K562 (cell line): ENCODE results near the gene MYG1. TPM values are rescaled to one million over a fixed set of nuclear protein-coding genes. Genes with fewer than 3 reads are reported as not detected.
A peak's percentile ranks its signal among the peaks of the same experiment; 100 is the strongest.

ENCODE experiments used
- CREBBP ChIP-seq: IDR thresholded peaks from one replicate; pipeline ENCODE4 v1.6.1; 2012; ENCODE audit warnings: low read depth, mild to moderate bottlenecking, control low read depth, inconsistent platforms, low read length
- EWSR1 ChIP-seq: fragments of 450-650 bp; IDR thresholded peaks from 2 replicates; pipeline ENCODE4 v1.6.1; 2018; ENCODE audit warnings: borderline replicate concordance, mild to moderate bottlenecking, low read depth, moderate library complexity; ENCODE audit not compliant: partially characterized antibody
- KLF10 ChIP-seq: fragments of 250-450 bp; sonication (Bioruptor Pico); IDR thresholded peaks from 2 replicates; pipeline ENCODE4 v1.6.1; 2021; ENCODE audit warnings: matching md5 sums
- MED1 ChIP-seq: sonication (generic); formaldehyde crosslinking; IDR thresholded peaks from 2 replicates; pipeline ENCODE4 v1.8.1; 2023; ENCODE audit warnings: missing genetic modification reagents, borderline replicate concordance
- NFRKB ChIP-seq: fragments of 450-650 bp; IDR thresholded peaks from 2 replicates; pipeline ENCODE4 v1.6.1; 2016; ENCODE audit warnings: low read depth
- NR2F6 ChIP-seq: fragments of 450-650 bp; formaldehyde crosslinking; IDR thresholded peaks from 2 replicates; pipeline ENCODE4 v1.4.0; 2020; ENCODE audit warnings: mild to moderate bottlenecking
- PTTG1 ChIP-seq: fragments of 450-650 bp; IDR thresholded peaks from 2 replicates; pipeline ENCODE4 v1.6.1; 2016; ENCODE audit warnings: low read depth, mild to moderate bottlenecking, missing genetic modification characterization, missing compliant biosample characterization
- SAFB ChIP-seq: fragments of 200-400 bp; formaldehyde crosslinking; IDR thresholded peaks from 2 replicates; pipeline ENCODE4 v1.6.1; 2017; ENCODE audit warnings: low read depth, low read length, borderline replicate concordance
- SAFB2 ChIP-seq: fragments of 200-400 bp; formaldehyde crosslinking; IDR thresholded peaks from 2 replicates; pipeline ENCODE4 v1.6.1; 2018; ENCODE audit warnings: borderline replicate concordance, low read length, low read depth, moderate library complexity; ENCODE audit not compliant: severe bottlenecking
- SIN3B ChIP-seq: fragments of 450-650 bp; IDR thresholded peaks from 2 replicates; pipeline ENCODE4 v1.6.1; 2017; ENCODE audit warnings: low read depth, mild to moderate bottlenecking, moderate library complexity
- SMARCA5 ChIP-seq: fragments of 450-650 bp; IDR thresholded peaks from 2 replicates; pipeline ENCODE4 v1.6.1; 2016
- ZEB2 ChIP-seq: fragments of 450-650 bp; IDR thresholded peaks from 2 replicates; pipeline ENCODE4 v1.6.1; 2016
- ZFP36 ChIP-seq: fragments of 150-350 bp; IDR thresholded peaks from 2 replicates; pipeline ENCODE4 v1.6.1; 2018; ENCODE audit warnings: low read length, low read depth; ENCODE audit not compliant: partially characterized antibody
- ZNF134 ChIP-seq: fragments of 250-450 bp; sonication (Bioruptor Pico); conservative IDR thresholded peaks from 2 replicates; pipeline ENCODE4 v1.4.0; 2020
- ZNF583 ChIP-seq: fragments of 250-450 bp; sonication (Bioruptor Pico); IDR thresholded peaks from 2 replicates; pipeline ENCODE4 v1.4.0; 2020
- polyA plus RNA-seq, 8 experiments: library from polyadenylated mRNA; depleted of rRNA in 4 of 8; stranded (reverse) in 5 of 8; unstranded in 3 of 8; fragments of >200 nt; fragmentation: Nextera tagmentation in 2 of 8; fragmentation: Illumina TruSeq in 1 of 8; extraction: Ambion mirVana in 2 of 8; extraction: Trizol in 1 of 8; gene quantifications; 2 replicates each; pipeline versions ENCODE4 v1.2.1 to v1.2.3, GENCODE V29; 2011 to 2014; ENCODE audit warnings: inconsistent platforms in 1 of 8, missing spikeins in 1 of 8
- total RNA-seq, 7 experiments: library from RNA; depleted of rRNA in 6 of 7; stranded (reverse); fragments of >200 nt in 6 of 7; fragmentation: Illumina TruSeq in 2 of 7; extraction: Trizol in 2 of 7; gene quantifications; 2 replicates each; pipeline versions ENCODE4 v1.2.1 to v1.2.3, GENCODE V29; 2011 to 2021; ENCODE audit warnings: low replicate concordance in 1 of 7
- TF ChIP-seq, protein P1 (sequence below): fragments of 450-650 bp; IDR thresholded peaks from 2 replicates; pipeline ENCODE4 v1.6.1; 2016; ENCODE audit warnings: borderline replicate concordance
- TF ChIP-seq, protein P2 (sequence below): sonication (generic); formaldehyde crosslinking; IDR thresholded peaks from 2 replicates; pipeline ENCODE4 v1.8.1; 2023; ENCODE audit warnings: missing genetic modification reagents, mild to moderate bottlenecking, borderline replicate concordance
- TF ChIP-seq, protein P3 (sequence below): IDR thresholded peaks from 2 replicates; pipeline ENCODE4 v1.6.1; 2012; ENCODE audit warnings: low read depth, low read length, improper control_type of control experiment, borderline replicate concordance
- TF ChIP-seq, protein P4 (sequence below): IDR thresholded peaks from 2 replicates; pipeline ENCODE4 v1.6.1; 2016; ENCODE audit warnings: missing genetic modification characterization, missing compliant biosample characterization

The MYG1 gene
- total and polyA plus RNA-seq, 9 of the 15 experiments (the other 6 are each of a cell fraction or from before 2014, with no cell fraction given) = 0.45 to 5.6 (median 2.1) TPM

DNA sequence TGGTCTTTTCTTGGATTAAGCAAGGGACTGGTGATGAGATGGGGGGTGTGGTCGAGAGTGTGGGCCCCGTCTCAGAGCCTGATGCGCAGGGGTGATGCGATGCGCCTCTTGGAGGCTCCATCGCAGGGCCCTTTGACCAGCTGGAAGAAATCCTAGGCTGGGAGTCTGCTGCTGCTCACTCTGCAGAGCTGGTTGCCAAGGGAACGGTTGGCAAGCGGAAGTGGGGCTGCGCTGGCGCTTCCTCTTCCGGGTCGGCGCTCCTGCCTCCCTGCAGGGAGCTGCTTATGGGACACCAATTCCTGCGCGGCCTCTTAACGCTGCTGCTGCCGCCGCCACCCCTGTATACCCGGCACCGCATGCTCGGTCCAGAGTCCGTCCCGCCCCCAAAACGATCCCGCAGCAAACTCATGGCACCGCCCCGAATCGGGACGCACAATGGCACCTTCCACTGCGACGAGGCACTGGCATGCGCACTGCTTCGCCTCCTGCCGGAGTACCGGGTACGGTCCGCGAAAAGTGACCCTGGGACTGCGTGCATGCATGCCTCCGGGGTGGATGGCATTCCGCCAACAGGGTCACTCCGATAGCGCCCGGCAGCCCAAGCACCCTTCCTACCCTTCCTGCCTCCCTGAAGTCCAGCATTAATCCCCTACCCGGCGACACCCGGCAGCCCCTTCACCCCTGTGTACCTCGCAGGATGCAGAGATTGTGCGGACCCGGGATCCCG, at the start of gene MYG1 (continued):
- TF ChIP-seq, protein P1, sequence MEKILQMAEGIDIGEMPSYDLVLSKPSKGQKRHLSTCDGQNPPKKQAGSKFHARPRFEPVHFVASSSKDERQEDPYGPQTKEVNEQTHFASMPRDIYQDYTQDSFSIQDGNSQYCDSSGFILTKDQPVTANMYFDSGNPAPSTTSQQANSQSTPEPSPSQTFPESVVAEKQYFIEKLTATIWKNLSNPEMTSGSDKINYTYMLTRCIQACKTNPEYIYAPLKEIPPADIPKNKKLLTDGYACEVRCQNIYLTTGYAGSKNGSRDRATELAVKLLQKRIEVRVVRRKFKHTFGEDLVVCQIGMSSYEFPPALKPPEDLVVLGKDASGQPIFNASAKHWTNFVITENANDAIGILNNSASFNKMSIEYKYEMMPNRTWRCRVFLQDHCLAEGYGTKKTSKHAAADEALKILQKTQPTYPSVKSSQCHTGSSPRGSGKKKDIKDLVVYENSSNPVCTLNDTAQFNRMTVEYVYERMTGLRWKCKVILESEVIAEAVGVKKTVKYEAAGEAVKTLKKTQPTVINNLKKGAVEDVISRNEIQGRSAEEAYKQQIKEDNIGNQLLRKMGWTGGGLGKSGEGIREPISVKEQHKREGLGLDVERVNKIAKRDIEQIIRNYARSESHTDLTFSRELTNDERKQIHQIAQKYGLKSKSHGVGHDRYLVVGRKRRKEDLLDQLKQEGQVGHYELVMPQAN = no peak
- TF ChIP-seq CREBBP (no peak), ZNF583 (no peak), NR2F6 (no peak), MED1 (0 out of 2 replicates have a peak, but pooled peaks have one; percentile 62), SAFB (no peak), ZFP36 (no peak), SAFB2 (no peak), EWSR1 (no peak), ZEB2 (no peak), SMARCA5 (no peak), NFRKB (no peak), PTTG1 (tag) (no peak), SIN3B (no peak), ZNF134 (CRISPR knock-in tag) (no peak), KLF10 (CRISPR knock-in tag) (no peak)
- TF ChIP-seq, protein P2, sequence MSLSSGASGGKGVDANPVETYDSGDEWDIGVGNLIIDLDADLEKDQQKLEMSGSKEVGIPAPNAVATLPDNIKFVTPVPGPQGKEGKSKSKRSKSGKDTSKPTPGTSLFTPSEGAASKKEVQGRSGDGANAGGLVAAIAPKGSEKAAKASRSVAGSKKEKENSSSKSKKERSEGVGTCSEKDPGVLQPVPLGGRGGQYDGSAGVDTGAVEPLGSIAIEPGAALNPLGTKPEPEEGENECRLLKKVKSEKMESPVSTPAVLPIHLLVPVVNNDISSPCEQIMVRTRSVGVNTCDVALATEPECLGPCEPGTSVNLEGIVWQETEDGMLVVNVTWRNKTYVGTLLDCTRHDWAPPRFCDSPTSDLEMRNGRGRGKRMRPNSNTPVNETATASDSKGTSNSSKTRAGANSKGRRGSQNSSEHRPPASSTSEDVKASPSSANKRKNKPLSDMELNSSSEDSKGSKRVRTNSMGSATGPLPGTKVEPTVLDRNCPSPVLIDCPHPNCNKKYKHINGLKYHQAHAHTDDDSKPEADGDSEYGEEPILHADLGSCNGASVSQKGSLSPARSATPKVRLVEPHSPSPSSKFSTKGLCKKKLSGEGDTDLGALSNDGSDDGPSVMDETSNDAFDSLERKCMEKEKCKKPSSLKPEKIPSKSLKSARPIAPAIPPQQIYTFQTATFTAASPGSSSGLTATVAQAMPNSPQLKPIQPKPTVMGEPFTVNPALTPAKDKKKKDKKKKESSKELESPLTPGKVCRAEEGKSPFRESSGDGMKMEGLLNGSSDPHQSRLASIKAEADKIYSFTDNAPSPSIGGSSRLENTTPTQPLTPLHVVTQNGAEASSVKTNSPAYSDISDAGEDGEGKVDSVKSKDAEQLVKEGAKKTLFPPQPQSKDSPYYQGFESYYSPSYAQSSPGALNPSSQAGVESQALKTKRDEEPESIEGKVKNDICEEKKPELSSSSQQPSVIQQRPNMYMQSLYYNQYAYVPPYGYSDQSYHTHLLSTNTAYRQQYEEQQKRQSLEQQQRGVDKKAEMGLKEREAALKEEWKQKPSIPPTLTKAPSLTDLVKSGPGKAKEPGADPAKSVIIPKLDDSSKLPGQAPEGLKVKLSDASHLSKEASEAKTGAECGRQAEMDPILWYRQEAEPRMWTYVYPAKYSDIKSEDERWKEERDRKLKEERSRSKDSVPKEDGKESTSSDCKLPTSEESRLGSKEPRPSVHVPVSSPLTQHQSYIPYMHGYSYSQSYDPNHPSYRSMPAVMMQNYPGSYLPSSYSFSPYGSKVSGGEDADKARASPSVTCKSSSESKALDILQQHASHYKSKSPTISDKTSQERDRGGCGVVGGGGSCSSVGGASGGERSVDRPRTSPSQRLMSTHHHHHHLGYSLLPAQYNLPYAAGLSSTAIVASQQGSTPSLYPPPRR (CRISPR knock-in tag) = no peak
- TF ChIP-seq, protein P3, sequence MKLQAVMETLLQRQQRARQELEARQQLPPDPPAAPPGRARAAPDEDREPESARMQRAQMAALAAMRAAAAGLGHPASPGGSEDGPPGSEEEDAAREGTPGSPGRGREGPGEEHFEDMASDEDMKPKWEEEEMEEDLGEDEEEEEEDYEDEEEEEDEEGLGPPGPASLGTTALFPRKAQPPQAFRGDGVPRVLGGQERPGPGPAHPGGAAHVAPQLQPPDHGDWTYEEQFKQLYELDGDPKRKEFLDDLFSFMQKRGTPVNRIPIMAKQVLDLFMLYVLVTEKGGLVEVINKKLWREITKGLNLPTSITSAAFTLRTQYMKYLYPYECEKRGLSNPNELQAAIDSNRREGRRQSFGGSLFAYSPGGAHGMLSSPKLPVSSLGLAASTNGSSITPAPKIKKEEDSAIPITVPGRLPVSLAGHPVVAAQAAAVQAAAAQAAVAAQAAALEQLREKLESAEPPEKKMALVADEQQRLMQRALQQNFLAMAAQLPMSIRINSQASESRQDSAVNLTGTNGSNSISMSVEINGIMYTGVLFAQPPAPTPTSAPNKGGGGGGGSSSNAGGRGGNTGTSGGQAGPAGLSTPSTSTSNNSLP = no peak
- TF ChIP-seq, protein P4, sequence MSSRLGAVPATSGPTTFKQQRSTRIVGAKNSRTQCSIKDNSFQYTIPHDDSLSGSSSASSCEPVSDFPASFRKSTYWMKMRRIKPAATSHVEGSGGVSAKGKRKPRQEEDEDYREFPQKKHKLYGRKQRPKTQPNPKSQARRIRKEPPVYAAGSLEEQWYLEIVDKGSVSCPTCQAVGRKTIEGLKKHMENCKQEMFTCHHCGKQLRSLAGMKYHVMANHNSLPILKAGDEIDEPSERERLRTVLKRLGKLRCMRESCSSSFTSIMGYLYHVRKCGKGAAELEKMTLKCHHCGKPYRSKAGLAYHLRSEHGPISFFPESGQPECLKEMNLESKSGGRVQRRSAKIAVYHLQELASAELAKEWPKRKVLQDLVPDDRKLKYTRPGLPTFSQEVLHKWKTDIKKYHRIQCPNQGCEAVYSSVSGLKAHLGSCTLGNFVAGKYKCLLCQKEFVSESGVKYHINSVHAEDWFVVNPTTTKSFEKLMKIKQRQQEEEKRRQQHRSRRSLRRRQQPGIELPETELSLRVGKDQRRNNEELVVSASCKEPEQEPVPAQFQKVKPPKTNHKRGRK (tag) = no peak
